Measurements from ENCODE around the gene RHCE.

- TF ChIP-seq, protein P1, sequence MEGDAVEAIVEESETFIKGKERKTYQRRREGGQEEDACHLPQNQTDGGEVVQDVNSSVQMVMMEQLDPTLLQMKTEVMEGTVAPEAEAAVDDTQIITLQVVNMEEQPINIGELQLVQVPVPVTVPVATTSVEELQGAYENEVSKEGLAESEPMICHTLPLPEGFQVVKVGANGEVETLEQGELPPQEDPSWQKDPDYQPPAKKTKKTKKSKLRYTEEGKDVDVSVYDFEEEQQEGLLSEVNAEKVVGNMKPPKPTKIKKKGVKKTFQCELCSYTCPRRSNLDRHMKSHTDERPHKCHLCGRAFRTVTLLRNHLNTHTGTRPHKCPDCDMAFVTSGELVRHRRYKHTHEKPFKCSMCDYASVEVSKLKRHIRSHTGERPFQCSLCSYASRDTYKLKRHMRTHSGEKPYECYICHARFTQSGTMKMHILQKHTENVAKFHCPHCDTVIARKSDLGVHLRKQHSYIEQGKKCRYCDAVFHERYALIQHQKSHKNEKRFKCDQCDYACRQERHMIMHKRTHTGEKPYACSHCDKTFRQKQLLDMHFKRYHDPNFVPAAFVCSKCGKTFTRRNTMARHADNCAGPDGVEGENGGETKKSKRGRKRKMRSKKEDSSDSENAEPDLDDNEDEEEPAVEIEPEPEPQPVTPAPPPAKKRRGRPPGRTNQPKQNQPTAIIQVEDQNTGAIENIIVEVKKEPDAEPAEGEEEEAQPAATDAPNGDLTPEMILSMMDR (IDR thresholded peaks at IDR 0.05), result no peak
- TF ChIP-seq ZFX (IDR thresholded peaks at IDR 0.05; ENCODE audit: borderline replicate concordance), result no peak
Observed at GRCh38 chr1:25369241-25369640, 51.4 kb downstream of the RHCE start.

Data from 22Rv1 (cell line).